Naive thymus-derived CD4-positive, alpha-beta T cell (primary cell): ENCODE measurements around the gene RBM15. TPM values are rescaled to one million over a fixed set of nuclear protein-coding genes. Genes with fewer than 3 reads are reported as not detected.

Experiments
- ATAC-seq: fragments of 150-1000 bp; cut with Tn5 transposase; 2 replicates; pipeline ENCODE4 v1.10.0; 2021; ENCODE audit warnings: mild to moderate bottlenecking, moderate library complexity
- CTCF ChIA-PET: fragments of 350-600 bp; sonication (Branson Sonifier 250); formaldehyde crosslinking; loops from one replicate; lab custom pipeline; 2021; ENCODE audit warnings: antibody characterized with exemption; lab: Charles Lee
- POLR2A ChIA-PET: fragments of 350-600 bp; sonication (Branson Sonifier 250); formaldehyde crosslinking; loops from one replicate; lab custom pipeline; 2021; ENCODE audit warnings: antibody characterized with exemption, inconsistent platforms; lab: Charles Lee
- DNase-seq, 9 donors: peaks; one replicate each; pipeline versions ENCODE4 v3.0.0 to v3.0.0-alpha.2; 2020 to 2022; ENCODE audit warnings: mixed read lengths in 1 of 9
- H3K27ac ChIP-seq: one replicate; pipeline ENCODE4 v1.7.0; 2013; ENCODE audit warnings: mild to moderate bottlenecking, low read depth, low read length, moderate library complexity
- H3K27me3 ChIP-seq, 2 donors: one replicate each; pipeline ENCODE4 v1.7.0; 2013; ENCODE audit warnings: low read length in 2 of 2, mild to moderate bottlenecking in 2 of 2, moderate library complexity in 2 of 2; ENCODE audit not compliant: control insufficient read depth in 2 of 2, insufficient read depth in 2 of 2
- H3K36me3 ChIP-seq, 3 experiments: 1 replicate in 2 of 3; 2 replicates in 1 of 3; pipeline ENCODE4 v1.7.0; 2013; ENCODE audit warnings: low read length in 3 of 3, mild to moderate bottlenecking in 3 of 3, moderate library complexity in 1 of 3; ENCODE audit not compliant: insufficient read depth in 3 of 3, control insufficient read depth in 2 of 3
- H3K4me1 ChIP-seq, 2 donors: one replicate each; pipeline ENCODE4 v1.7.0; 2013; ENCODE audit warnings: low read length in 2 of 2, mild to moderate bottlenecking in 2 of 2, moderate library complexity in 1 of 2; ENCODE audit not compliant: control insufficient read depth in 2 of 2, insufficient read depth in 2 of 2
- H3K4me3 ChIP-seq: 2 replicates; pipeline ENCODE4 v1.7.0; 2013; ENCODE audit warnings: mild to moderate bottlenecking, low read length
- H3K9me3 ChIP-seq, 3 experiments: 1 replicate in 2 of 3; 2 replicates in 1 of 3; pipeline ENCODE4 v1.7.0; 2013; ENCODE audit warnings: low read length in 3 of 3; ENCODE audit not compliant: control insufficient read depth in 2 of 3
- H3K27ac Mint-ChIP-seq, 9 donors: one replicate each; pipeline ENCODE4 v1.8.0; 2020 to 2022; ENCODE audit warnings: mixed read lengths in 9 of 9, mild to moderate bottlenecking in 8 of 9, moderate library complexity in 5 of 9, inconsistent platforms in 2 of 9
- H3K27me3 Mint-ChIP-seq, 5 donors: one replicate each; pipeline ENCODE4 v1.8.0; 2021 to 2022; ENCODE audit warnings: mixed read lengths in 5 of 5, mild to moderate bottlenecking in 1 of 5
- H3K36me3 Mint-ChIP-seq, 5 donors: one replicate each; pipeline ENCODE4 v1.8.0; 2020 to 2022; ENCODE audit warnings: mixed read lengths in 5 of 5, mild to moderate bottlenecking in 3 of 5, inconsistent platforms in 1 of 5
- H3K4me1 Mint-ChIP-seq, 7 donors: one replicate each; pipeline ENCODE4 v1.8.0; 2020 to 2022; ENCODE audit warnings: mixed read lengths in 7 of 7, mild to moderate bottlenecking in 3 of 7, inconsistent platforms in 1 of 7
- H3K4me3 Mint-ChIP-seq, 10 donors: one replicate each; pipeline ENCODE4 v1.8.0; 2020 to 2022; ENCODE audit warnings: mild to moderate bottlenecking in 10 of 10, mixed read lengths in 10 of 10, moderate library complexity in 6 of 10, inconsistent platforms in 2 of 10
- H3K9me3 Mint-ChIP-seq, 11 donors: one replicate each; pipeline ENCODE4 v1.8.0; 2020 to 2022; ENCODE audit warnings: mixed read lengths in 11 of 11, mild to moderate bottlenecking in 4 of 11, inconsistent platforms in 1 of 11, moderate library complexity in 1 of 11
- intact Hi-C, 2 donors: fragments of 100-400 bp; cut with micrococcal nuclease; formaldehyde crosslinking; loops; one replicate each; pipeline ENCODE4 v1.15.1; 2023
- polyA plus RNA-seq, 2 donors: library from polyadenylated mRNA; unstranded; fragments of 300-500 nt; fragmentation: Illumina TruSeq; gene quantifications; one replicate each; pipeline ENCODE4 v1.2.3, GENCODE V29; 2021
- total RNA-seq, 6 experiments: library from RNA in 5 of 6; stranded (reverse) in 5 of 6; gene quantifications; 1 replicate in 5 of 6; 2 replicates in 1 of 6; pipeline ENCODE4 v1.2.3 and lab custom pipeline; 2021 to 2026

Gene RBM15
- total and polyA plus RNA-seq, 7 experiments from 2014 or later = 7.1 to 58.6 (median 45.0) TPM

DNA sequence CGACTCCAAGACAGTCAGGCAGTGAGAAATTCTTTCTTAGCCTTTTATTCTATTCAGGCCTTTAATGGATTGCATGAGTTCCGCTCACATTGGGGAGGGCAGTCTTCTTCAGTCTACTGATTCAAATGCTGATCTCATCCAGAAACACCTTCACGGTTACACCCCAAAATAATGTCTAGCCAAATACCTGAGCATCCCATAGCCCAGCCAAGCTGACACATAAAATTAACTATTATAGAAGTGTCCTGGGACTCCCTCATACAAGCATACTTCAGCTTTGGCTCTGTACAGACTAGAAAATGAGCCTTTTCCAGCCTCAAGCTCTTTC lies 55.3 kb downstream of the RBM15 start:
- peaks cover 0 to 4% (median 0%) of the 10 kb centered on the region in 7 donors for H3K4me1 Mint-ChIP-seq
- no peak overlapping the region for H3K4me3 Mint-ChIP-seq
- H3K36me3 Mint-ChIP-seq = peaks cover 3 to 32% (median 21%) of the 10 kb centered on the region in 5 donors
- no peaks in the 10 kb centered on the region for H3K27me3 Mint-ChIP-seq
- DNase-seq (no peak), ATAC-seq (no peak)
- H3K27ac Mint-ChIP-seq = peak overlapping the region in 1 of 9 donors; percentile 7
- no peak overlapping the region for H3K4me3 ChIP-seq
- H3K27me3 ChIP-seq = no peaks in the 10 kb centered on the region
- H3K9me3 Mint-ChIP-seq = no peaks in the 10 kb centered on the region
- no peaks in the 10 kb centered on the region for H3K9me3 ChIP-seq
- H3K4me1 ChIP-seq = no peaks in the 10 kb centered on the region
- POLR2A ChIA-PET = no interaction called here
- intact Hi-C loops = no loop called here
- H3K27ac ChIP-seq = no peak overlapping the region
- H3K36me3 ChIP-seq = peaks cover 0 to 3% (median 0%) of the 10 kb centered on the region in 3 experiments
- CTCF ChIA-PET = no interaction called here

Other genes starting within 250 kb of the RBM15 start
- not detected for gene UBL4B, start 226.9 kb upstream of the RBM15 start, total RNA-seq
- not detected for gene UBL4B, start 226.9 kb upstream of the RBM15 start, polyA plus RNA-seq
- gene SLC6A17, start 188.9 kb upstream of the RBM15 start, total RNA-seq = not detected
- gene SLC6A17, start 188.9 kb upstream of the RBM15 start, polyA plus RNA-seq = not detected
- gene KCNC4, start 129.1 kb upstream of the RBM15 start, total RNA-seq = 10 to 100 TPM in 4 of 5 experiments, 1 to 10 TPM in 1; 5.8 to 18.2 (median 12.4) TPM
- gene KCNC4, start 129.1 kb upstream of the RBM15 start, polyA plus RNA-seq = 1 to 10 TPM; 1.6 to 2.1 TPM
- gene SLC16A4, start 51.6 kb downstream of the RBM15 start, total RNA-seq = under 1 TPM; 0.19 to 0.76 (median 0.32) TPM
- gene SLC16A4, start 51.6 kb downstream of the RBM15 start, polyA plus RNA-seq = under 1 TPM; 0.24 to 0.93 TPM
- 100 to 1,000 TPM in 1 of 5 experiments, 10 to 100 TPM in 4; 63.3 to 146 (median 69.4) TPM for gene LAMTOR5, start 68.3 kb downstream of the RBM15 start, total RNA-seq
- 100 to 1,000 TPM; 226 to 238 TPM for gene LAMTOR5, start 68.3 kb downstream of the RBM15 start, polyA plus RNA-seq
- gene PROK1, start 111.8 kb downstream of the RBM15 start, total RNA-seq = not detected
- gene PROK1, start 111.8 kb downstream of the RBM15 start, polyA plus RNA-seq = not detected
- gene KCNA10, start 179.8 kb downstream of the RBM15 start, total RNA-seq = not detected
- gene KCNA10, start 179.8 kb downstream of the RBM15 start, polyA plus RNA-seq = not detected